Measurements from ENCODE around the gene OR5P2.
"Not testable (repeated sequence)": the region's sequence is repeated elsewhere in the genome, so short reads cannot be mapped to it uniquely, and the experiment has no call there.

Gene OR5P2, protein sequence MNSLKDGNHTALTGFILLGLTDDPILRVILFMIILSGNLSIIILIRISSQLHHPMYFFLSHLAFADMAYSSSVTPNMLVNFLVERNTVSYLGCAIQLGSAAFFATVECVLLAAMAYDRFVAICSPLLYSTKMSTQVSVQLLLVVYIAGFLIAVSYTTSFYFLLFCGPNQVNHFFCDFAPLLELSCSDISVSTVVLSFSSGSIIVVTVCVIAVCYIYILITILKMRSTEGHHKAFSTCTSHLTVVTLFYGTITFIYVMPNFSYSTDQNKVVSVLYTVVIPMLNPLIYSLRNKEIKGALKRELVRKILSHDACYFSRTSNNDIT

DNA sequence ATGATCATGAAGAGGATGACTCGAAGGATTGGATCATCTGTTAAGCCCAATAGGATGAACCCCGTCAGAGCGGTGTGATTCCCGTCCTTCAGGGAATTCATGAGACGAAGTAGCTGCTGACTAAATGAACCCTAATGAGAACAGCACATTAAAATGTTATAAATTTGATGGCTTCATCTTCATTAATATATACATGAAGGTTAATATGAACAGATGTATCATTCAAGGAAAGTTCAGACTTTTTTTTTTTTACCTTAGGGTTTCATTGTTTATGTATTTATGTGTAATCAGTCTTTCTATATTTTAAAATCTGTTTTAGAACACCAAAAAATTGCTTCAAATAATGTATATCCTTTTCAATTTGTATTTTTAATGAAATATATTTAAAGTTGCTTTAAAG is at the start of gene OR5P2:
Gene OR5P2 (minus strand): TSS at position 101 of the 400 bp plus-strand sequence. CDS start 0 bp downstream, at position 101.
- DNase-seq (ENCODE audit: low spot score): no peak

- DNase-seq (ENCODE audit: low spot score): no peak
These were observed 49.3 kb upstream of the OR5P2 start for GRCh38 chr11:7846003-7846402.

DNA sequence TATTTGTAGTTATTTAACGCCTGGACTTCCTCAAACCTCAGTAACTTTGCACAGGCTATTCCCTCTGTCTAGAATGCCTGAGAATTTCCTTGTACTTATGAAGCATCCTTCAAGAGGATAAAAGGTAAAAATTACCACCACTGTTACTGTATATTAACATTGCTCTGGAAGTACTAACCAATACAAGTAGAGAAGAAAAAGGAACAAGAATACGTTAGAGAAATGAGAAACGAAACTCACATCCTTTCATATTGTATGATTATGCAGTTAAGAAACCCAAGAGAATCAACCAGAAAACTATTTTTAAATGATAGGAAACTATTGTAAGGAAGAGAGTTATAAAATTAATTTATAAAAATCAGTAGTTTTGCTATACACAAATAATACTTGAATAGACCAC is 48.2 kb upstream of the OR5P2 start:
- DNase-seq (ENCODE audit: low spot score): no peak

DNA sequence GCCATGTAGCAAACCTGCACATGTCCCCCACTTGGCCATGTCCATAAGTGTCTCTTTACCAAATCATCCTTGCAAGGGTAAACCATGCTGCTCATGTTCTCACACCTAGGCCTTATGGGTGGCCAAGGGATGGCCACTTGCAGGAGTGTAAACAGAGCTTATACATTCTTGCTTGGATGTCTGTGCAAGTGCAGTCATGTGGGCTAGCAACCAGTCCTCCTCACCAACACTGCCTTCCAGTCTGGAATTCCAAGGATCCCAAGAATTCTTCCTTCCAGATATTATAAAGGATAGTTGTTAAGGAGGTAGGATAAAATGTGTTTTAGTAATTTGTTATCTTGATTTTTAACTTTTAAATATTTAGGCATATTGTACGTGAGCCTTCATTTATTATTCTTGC is 47.8 kb upstream of the OR5P2 start:
- DNase-seq (ENCODE audit: low spot score): no peak

GRCh38 chr11:7840578-7840977 is 43.8 kb upstream of the OR5P2 start:
- DNase-seq (ENCODE audit: low spot score): no peak

- DNase-seq (ENCODE audit: low spot score): no peak
These were observed 36.8 kb upstream of the OR5P2 start for GRCh38 chr11:7833527-7833926.

- DNase-seq (ENCODE audit: low spot score): no peak
These were observed 34.0 kb upstream of the OR5P2 start, which contains the start of gene OR5P3 for GRCh38 chr11:7830740-7831139. Gene OR5P3 (minus strand): TSS chr11:7830840.

GRCh38 chr11:7826324-7826723 is 29.6 kb upstream of the OR5P2 start:
- DNase-seq (ENCODE audit: low spot score): no peak

- DNase-seq (ENCODE audit: low spot score): not testable (repeated sequence)
These were observed 23.7 kb upstream of the OR5P2 start for GRCh38 chr11:7820417-7820816.

GRCh38 chr11:7814897-7815296 is 18.2 kb upstream of the OR5P2 start:
- not testable (repeated sequence) for DNase-seq (ENCODE audit: low spot score)

- not testable (repeated sequence) for DNase-seq (ENCODE audit: low spot score)
These were observed 13.6 kb upstream of the OR5P2 start for GRCh38 chr11:7810301-7810700.

- no peak for DNase-seq (ENCODE audit: low spot score)
These were observed 3.5 kb downstream of the OR5P2 start for GRCh38 chr11:7793233-7793632.

DNA sequence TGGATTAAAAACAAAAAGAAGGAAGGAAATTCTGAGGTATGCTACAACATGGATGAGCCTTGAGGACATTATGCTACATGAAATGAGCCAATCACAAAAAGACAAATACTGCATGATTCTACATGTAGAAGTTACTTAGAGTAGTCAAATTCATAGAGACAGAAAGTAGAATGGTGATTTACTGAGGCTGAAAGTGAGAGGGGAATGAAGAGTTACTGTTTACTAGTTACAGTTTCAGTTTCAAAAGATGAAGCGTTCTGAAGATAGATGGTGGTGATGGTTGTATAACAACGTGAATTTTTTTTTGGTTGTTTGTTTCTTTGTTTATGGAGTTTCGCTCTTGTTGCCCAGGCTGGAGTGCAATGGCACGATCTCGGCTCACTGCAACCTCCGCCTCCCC is 9.5 kb downstream of the OR5P2 start:
- DNase-seq (ENCODE audit: low spot score): no peak

DNA sequence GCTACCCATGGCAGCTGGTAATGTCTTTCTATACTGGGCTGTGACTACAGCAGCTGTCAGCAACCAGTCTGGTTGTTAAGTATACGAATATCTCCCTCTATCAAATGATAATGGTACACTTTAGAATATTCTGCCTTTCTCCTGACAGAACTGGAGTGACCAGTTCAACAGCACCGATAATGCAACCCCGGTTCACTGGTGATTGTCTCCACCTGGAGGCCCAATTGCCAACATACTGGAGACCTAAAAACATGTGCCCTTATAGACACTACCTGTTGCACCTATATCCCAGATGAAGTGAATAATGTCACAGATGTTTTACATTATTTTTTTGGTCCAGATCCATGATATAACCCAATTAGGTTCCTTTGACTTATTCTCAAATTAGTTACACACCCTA is 21.1 kb downstream of the OR5P2 start:
- no peak for DNase-seq (ENCODE audit: low spot score)

DNA sequence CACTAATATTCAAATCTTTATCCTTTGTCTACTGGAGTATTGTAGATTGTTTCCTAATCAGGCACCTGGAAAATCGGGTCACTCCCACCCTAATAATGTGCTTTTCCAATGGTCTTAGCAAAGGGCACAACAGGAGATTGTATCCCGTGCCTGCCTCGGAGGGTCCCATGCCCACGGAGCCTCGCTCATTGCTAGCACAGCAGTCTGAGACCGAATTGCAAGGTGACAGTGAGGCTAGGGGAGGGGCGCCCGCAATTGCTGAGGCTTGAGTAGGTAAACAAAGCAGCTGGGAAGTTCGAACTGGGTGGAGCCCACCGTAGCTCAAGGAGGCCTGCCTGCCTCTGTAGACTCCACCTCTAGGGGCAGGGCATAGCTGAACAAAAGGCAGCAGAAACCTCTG is 32.4 kb downstream of the OR5P2 start:
- not testable (repeated sequence) for DNase-seq (ENCODE audit: low spot score)

DNA sequence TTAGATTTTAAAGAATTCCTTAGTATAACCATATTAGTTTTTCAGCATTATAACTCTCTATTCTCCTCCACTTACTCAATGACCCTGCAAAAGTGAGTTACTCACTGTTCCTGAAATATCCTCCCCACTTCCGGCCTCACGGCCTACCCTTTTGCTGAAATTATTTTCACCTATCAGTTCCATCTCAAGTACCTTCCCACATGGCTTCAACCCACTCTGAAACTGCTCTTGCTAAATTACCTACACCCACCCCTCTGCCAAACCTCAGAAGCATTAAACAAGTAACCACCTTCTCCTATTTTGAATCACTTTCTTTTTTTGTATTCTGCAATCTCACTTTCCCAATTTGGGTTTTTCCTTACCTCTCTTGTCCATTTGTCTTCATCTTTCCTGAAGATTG is 37.7 kb downstream of the OR5P2 start:
- DNase-seq (ENCODE audit: low spot score): no peak

- DNase-seq (ENCODE audit: low spot score): no peak
These were observed 47.3 kb downstream of the OR5P2 start for GRCh38 chr11:7749456-7749855.
